Measurements from ENCODE around the gene FKBP1B.

FKBP1B gene

GRCh38 chr2:24083567-24084385, 34.2 kb downstream of the FKBP1B start:
- Histone ChIP-seq H3K27me3 (ENCODE audit: insufficient read depth, low read length, poor library complexity) (no peaks in the 10 kb centered on the region), H2AFZ (ENCODE audit: low read depth, low read length) (peak overlapping the region; percentile 91)

GRCh38 chr2:24084386-24085199, 35.1 kb downstream of the FKBP1B start, which contains the start of gene TP53I3:
Gene TP53I3, minus strand, starts transcription at chr2:24084834. Its CDS starts 508 bp downstream, at chr2:24084326.
- H4K20me1 ChIP-seq (ENCODE audit: insufficient read depth, low read length), result no peaks in the 10 kb centered on the region
- H3K79me2 ChIP-seq (ENCODE audit: insufficient read depth, low read length), result no peaks in the 10 kb centered on the region
- H3K36me3 ChIP-seq (ENCODE audit: insufficient read depth, low read length), result no peaks in the 10 kb centered on the region
- H3K9me3 ChIP-seq (ENCODE audit: insufficient read depth, low read length, severe bottlenecking), result no peaks in the 10 kb centered on the region
- TF ChIP-seq, protein P1, sequence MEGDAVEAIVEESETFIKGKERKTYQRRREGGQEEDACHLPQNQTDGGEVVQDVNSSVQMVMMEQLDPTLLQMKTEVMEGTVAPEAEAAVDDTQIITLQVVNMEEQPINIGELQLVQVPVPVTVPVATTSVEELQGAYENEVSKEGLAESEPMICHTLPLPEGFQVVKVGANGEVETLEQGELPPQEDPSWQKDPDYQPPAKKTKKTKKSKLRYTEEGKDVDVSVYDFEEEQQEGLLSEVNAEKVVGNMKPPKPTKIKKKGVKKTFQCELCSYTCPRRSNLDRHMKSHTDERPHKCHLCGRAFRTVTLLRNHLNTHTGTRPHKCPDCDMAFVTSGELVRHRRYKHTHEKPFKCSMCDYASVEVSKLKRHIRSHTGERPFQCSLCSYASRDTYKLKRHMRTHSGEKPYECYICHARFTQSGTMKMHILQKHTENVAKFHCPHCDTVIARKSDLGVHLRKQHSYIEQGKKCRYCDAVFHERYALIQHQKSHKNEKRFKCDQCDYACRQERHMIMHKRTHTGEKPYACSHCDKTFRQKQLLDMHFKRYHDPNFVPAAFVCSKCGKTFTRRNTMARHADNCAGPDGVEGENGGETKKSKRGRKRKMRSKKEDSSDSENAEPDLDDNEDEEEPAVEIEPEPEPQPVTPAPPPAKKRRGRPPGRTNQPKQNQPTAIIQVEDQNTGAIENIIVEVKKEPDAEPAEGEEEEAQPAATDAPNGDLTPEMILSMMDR (IDR thresholded peaks at IDR 0.05; ENCODE audit: borderline replicate concordance, extremely low read depth, low read length, poor library complexity, severe bottlenecking), result peak; percentile 92
- no peak for TF ChIP-seq EZH2 (IDR thresholded peaks at IDR 0.05; ENCODE audit: borderline replicate concordance, low read depth, low read length, severe bottlenecking)
- H3K9ac ChIP-seq (ENCODE audit: low read depth, low read length), result peak within 1 kb of the TSS; percentile 68
- no peaks in the 10 kb centered on the region for H3K27me3 ChIP-seq (ENCODE audit: insufficient read depth, low read length, poor library complexity)
- peak within 1 kb of the TSS; percentile 28 to 84; a peak in 3 of 4 replicates for H3K4me3 ChIP-seq (ENCODE audit: low read depth in 1 of 2, low read length in 2 of 2)
- H3K4me2 ChIP-seq (ENCODE audit: insufficient read depth, low read length), result peak within 1 kb of the TSS; percentile 99
- peak within 1 kb of the TSS; percentile 91 for H2AFZ ChIP-seq (ENCODE audit: low read depth, low read length)
- ATAC-seq (ENCODE audit: insufficient read depth, low read depth) (peak; percentile 97), DNase-seq (peak; percentile 77)
- H3K27ac ChIP-seq (ENCODE audit: low read length), result peak within 1 kb of the TSS; percentile 48; the same call in 1 of the 2 replicates
- peaks cover 18% of the 10 kb centered on the region for H3K4me1 ChIP-seq (ENCODE audit: insufficient read depth, low read length)

More at GRCh38 chr2:24083567-24084385, 34.2 kb downstream of the FKBP1B start:
- Histone ChIP-seq H3K4me1 (ENCODE audit: insufficient read depth, low read length) (peaks cover 18% of the 10 kb centered on the region), H3K4me2 (ENCODE audit: insufficient read depth, low read length) (peak overlapping the region; percentile 99), H3K9ac (ENCODE audit: low read depth, low read length) (peak overlapping the region; percentile 68), H4K20me1 (ENCODE audit: insufficient read depth, low read length) (no peaks in the 10 kb centered on the region), H3K36me3 (ENCODE audit: insufficient read depth, low read length) (no peaks in the 10 kb centered on the region), H3K79me2 (ENCODE audit: insufficient read depth, low read length) (no peaks in the 10 kb centered on the region), H3K4me3 (ENCODE audit: low read depth in 1 of 2, low read length in 2 of 2) (peak overlapping the region; percentile 11 to 84; a peak in 3 of 4 replicates), H3K27ac (ENCODE audit: low read length) (no peak overlapping the region), H3K9me3 (ENCODE audit: insufficient read depth, low read length, severe bottlenecking) (no peaks in the 10 kb centered on the region)
- DNase-seq (peak; percentile 40), ATAC-seq (ENCODE audit: insufficient read depth, low read depth) (peak; percentile 55)
- TF ChIP-seq, protein P1 (IDR thresholded peaks at IDR 0.05; ENCODE audit: borderline replicate concordance, extremely low read depth, low read length, poor library complexity, severe bottlenecking), result no peak
- no peak for TF ChIP-seq EZH2 (IDR thresholded peaks at IDR 0.05; ENCODE audit: borderline replicate concordance, low read depth, low read length, severe bottlenecking)

GRCh38 chr2:24085200-24085489, 35.6 kb downstream of the FKBP1B start:
- Histone ChIP-seq H3K36me3 (ENCODE audit: insufficient read depth, low read length) (no peaks in the 10 kb centered on the region), H3K9ac (ENCODE audit: low read depth, low read length) (peak overlapping the region; percentile 68; the same call in 1 of the 2 replicates), H3K4me2 (ENCODE audit: insufficient read depth, low read length) (peak overlapping the region; percentile 99), H3K79me2 (ENCODE audit: insufficient read depth, low read length) (no peaks in the 10 kb centered on the region), H4K20me1 (ENCODE audit: insufficient read depth, low read length) (no peaks in the 10 kb centered on the region), H2AFZ (ENCODE audit: low read depth, low read length) (peak overlapping the region; percentile 91), H3K9me3 (ENCODE audit: insufficient read depth, low read length, severe bottlenecking) (no peaks in the 10 kb centered on the region), H3K4me3 (ENCODE audit: low read depth in 1 of 2, low read length in 2 of 2) (peak overlapping the region in 1 of 2 experiments; percentile 84; a peak in 2 of 4 replicates), H3K27ac (ENCODE audit: low read length) (no peak overlapping the region; the same call in 1 of the 2 replicates), H3K27me3 (ENCODE audit: insufficient read depth, low read length, poor library complexity) (no peaks in the 10 kb centered on the region), H3K4me1 (ENCODE audit: insufficient read depth, low read length) (peaks cover 18% of the 10 kb centered on the region)
- no peak for TF ChIP-seq EZH2 (IDR thresholded peaks at IDR 0.05; ENCODE audit: borderline replicate concordance, low read depth, low read length, severe bottlenecking)
- TF ChIP-seq, protein P1 (IDR thresholded peaks at IDR 0.05; ENCODE audit: borderline replicate concordance, extremely low read depth, low read length, poor library complexity, severe bottlenecking), result no peak
- no peak for DNase-seq
- no peak for ATAC-seq (ENCODE audit: insufficient read depth, low read depth)

All from DND-41 (cell line).